ENCODE measurements around the gene NRG3. TPM values are rescaled to one million over a fixed set of nuclear protein-coding genes. Genes with fewer than 3 reads are reported as not detected.

NRG3 gene
- total and polyA plus RNA-seq, 5 donors from 2014 or later: not detected

DNA sequence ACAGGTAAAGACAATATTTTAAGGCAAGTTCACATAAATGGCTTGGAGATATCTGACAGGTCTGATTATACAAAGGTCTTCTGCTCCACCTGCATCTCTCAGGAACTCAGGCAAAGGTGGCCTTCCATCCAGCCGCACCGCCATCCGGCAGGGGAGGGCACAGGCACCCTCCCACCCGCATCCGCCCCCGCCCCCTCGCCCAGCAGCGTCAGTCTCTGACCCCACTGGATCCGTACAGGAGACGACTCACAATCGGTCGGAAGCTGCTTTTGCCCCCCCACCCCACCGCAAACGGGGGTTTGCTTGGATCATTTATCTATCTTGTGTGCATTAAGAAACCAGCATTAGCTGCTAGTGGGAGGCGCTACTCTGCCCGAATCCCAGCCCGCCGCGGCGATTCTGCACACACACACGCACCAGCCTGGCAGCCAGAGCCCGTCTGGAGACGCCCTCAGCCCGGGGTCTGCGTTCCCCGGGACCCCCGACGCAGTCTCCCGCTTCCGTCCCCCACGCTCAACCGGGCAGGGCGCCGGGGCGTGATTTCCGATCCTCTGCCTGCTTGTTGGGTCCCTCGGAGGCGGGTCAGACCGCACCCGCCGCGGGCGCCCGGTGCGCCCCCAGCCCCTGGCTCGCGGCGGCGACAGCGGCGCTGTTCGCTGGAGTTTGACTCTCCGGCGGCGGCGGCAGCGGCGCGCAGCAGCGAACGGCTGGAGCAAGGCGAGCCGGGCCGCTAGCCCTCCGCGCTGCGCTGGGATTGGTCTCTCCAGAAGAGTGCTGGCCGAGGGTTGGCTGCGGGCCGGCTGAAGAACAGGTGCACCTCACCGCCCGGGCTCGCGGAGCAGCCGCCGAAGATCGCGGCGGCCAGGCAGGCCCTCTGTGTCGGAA is 820 bp upstream of the NRG3 start:
- peaks cover 21% of the 10 kb centered on the region for H3K27me3 ChIP-seq (ENCODE audit: control insufficient read depth, insufficient read depth, low read length)
- peaks cover 0 to 12% (median 7%) of the 10 kb centered on the region in 4 donors for H3K4me1 Mint-ChIP-seq
- no peaks in the 10 kb centered on the region for H3K4me1 ChIP-seq (ENCODE audit: control insufficient read depth, insufficient read depth, low read length, poor library complexity, severe bottlenecking)
- H3K9me3 ChIP-seq (ENCODE audit: control insufficient read depth in 2 of 2, low read length in 2 of 2): no peaks in the 10 kb centered on the region
- H3K36me3 Mint-ChIP-seq: peaks cover 3% of the 10 kb centered on the region
- no peaks in the 10 kb centered on the region for H3K36me3 ChIP-seq (ENCODE audit: control insufficient read depth, insufficient read depth, low read length)
- no peak for DNase-seq
- H3K9me3 Mint-ChIP-seq: peaks cover 0 to 4% (median 0%) of the 10 kb centered on the region in 7 donors
- ATAC-seq (ENCODE audit: low read depth in 2 of 2): no peak
- no peak overlapping the region for H3K4me3 ChIP-seq (ENCODE audit: low read depth, low read length)
- peaks cover 37% of the 10 kb centered on the region for H3K27me3 Mint-ChIP-seq
- no peak overlapping the region for H3K27ac ChIP-seq (ENCODE audit: insufficient read depth, low read length, poor library complexity, severe bottlenecking)
- no peak overlapping the region for H3K27ac Mint-ChIP-seq
- H3K4me3 Mint-ChIP-seq: peak overlapping the region in 1 of 4 donors; percentile 44

DNA sequence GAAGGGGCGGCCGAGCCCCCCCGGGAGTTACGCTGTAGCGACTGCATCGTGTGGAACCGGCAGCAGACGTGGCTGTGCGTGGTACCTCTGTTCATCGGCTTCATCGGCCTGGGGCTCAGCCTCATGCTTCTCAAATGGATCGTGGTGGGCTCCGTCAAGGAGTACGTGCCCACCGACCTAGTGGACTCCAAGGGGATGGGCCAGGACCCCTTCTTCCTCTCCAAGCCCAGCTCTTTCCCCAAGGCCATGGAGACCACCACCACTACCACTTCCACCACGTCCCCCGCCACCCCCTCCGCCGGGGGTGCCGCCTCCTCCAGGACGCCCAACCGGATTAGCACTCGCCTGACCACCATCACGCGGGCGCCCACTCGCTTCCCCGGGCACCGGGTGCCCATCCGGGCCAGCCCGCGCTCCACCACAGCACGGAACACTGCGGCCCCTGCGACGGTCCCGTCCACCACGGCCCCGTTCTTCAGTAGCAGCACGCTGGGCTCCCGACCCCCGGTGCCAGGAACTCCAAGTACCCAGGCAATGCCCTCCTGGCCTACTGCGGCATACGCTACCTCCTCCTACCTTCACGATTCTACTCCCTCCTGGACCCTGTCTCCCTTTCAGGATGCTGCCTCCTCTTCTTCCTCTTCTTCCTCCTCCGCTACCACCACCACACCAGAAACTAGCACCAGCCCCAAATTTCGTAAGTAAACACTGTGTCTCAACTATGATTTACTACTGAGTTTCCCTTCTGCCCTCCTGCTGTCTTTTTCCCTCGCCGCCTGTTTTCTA is 666 bp downstream of the NRG3 start:
- peak overlapping the region in 2 of 4 donors; percentile 76 to 81 for H3K4me3 Mint-ChIP-seq
- H3K27ac Mint-ChIP-seq: no peak overlapping the region
- H3K27ac ChIP-seq (ENCODE audit: insufficient read depth, low read length, poor library complexity, severe bottlenecking): no peak overlapping the region
- peaks cover 0 to 4% (median 0%) of the 10 kb centered on the region in 7 donors for H3K9me3 Mint-ChIP-seq
- no peak for ATAC-seq (ENCODE audit: low read depth in 2 of 2)
- no peaks in the 10 kb centered on the region for H3K4me1 ChIP-seq (ENCODE audit: control insufficient read depth, insufficient read depth, low read length, poor library complexity, severe bottlenecking)
- peaks cover 37% of the 10 kb centered on the region for H3K27me3 Mint-ChIP-seq
- H3K4me1 Mint-ChIP-seq: peaks cover 0 to 12% (median 7%) of the 10 kb centered on the region in 4 donors
- H3K36me3 Mint-ChIP-seq: peaks cover 3% of the 10 kb centered on the region
- peaks cover 21% of the 10 kb centered on the region for H3K27me3 ChIP-seq (ENCODE audit: control insufficient read depth, insufficient read depth, low read length)
- H3K9me3 ChIP-seq (ENCODE audit: control insufficient read depth in 2 of 2, low read length in 2 of 2): no peaks in the 10 kb centered on the region
- DNase-seq: no peak
- no peaks in the 10 kb centered on the region for H3K36me3 ChIP-seq (ENCODE audit: control insufficient read depth, insufficient read depth, low read length)
- no peak overlapping the region for H3K4me3 ChIP-seq (ENCODE audit: low read depth, low read length)

DNA sequence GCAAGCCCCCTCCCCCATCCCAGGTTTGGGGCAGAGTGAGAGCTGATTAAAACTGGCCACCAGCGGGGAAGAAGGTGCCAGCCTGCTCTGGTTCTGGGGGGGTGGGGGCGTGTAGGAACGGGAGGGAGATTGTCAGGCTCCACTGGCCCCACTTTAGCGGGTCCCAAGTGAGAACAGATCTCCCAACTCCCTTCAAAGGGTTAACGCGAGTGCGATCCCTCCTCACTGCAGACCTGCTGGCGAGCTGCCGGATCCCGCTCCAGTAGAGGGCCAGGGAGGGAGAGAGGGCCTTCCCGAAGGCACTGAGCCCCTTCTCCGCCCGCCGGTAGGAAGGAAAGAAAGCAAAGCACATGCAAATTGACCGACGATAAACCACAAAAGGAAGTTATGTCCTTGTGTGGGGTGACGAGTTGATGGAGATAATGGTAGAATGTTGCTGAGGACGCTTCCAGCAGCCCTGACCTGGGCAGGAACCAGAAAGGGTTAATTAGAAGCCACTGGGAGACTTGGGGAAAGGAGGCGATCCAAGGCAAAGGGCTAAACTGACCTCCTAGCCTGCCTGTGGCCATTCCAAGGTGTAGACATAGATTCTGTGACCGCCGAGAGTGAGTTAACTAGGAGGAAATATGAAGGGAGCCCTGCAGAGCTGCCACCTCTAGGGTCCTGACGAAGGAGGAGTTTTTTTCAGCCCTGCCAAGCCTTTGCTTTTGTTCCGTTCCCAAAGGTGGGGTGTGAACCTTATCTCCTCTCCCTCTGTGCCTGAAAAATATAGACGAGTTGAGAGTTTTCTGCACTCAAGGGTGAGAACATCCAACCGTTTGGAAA is 1.5 kb downstream of the NRG3 start:
- Mint-ChIP-seq H3K36me3 (peaks cover 3% of the 10 kb centered on the region), H3K9me3 (peaks cover 0 to 4% (median 0%) of the 10 kb centered on the region in 7 donors), H3K4me1 (peaks cover 0 to 12% (median 7%) of the 10 kb centered on the region in 4 donors), H3K27ac (no peak overlapping the region), H3K4me3 (peak overlapping the region in 2 of 4 donors; percentile 76 to 81), H3K27me3 (peaks cover 40% of the 10 kb centered on the region)
- no peaks in the 10 kb centered on the region for H3K4me1 ChIP-seq (ENCODE audit: control insufficient read depth, insufficient read depth, low read length, poor library complexity, severe bottlenecking)
- no peak overlapping the region for H3K27ac ChIP-seq (ENCODE audit: insufficient read depth, low read length, poor library complexity, severe bottlenecking)
- ATAC-seq (ENCODE audit: low read depth in 2 of 2): no peak
- H3K36me3 ChIP-seq (ENCODE audit: control insufficient read depth, insufficient read depth, low read length): no peaks in the 10 kb centered on the region
- H3K4me3 ChIP-seq (ENCODE audit: low read depth, low read length): no peak overlapping the region
- no peak for DNase-seq
- peaks cover 18% of the 10 kb centered on the region for H3K27me3 ChIP-seq (ENCODE audit: control insufficient read depth, insufficient read depth, low read length)
- H3K9me3 ChIP-seq (ENCODE audit: control insufficient read depth in 2 of 2, low read length in 2 of 2): no peaks in the 10 kb centered on the region

DNA sequence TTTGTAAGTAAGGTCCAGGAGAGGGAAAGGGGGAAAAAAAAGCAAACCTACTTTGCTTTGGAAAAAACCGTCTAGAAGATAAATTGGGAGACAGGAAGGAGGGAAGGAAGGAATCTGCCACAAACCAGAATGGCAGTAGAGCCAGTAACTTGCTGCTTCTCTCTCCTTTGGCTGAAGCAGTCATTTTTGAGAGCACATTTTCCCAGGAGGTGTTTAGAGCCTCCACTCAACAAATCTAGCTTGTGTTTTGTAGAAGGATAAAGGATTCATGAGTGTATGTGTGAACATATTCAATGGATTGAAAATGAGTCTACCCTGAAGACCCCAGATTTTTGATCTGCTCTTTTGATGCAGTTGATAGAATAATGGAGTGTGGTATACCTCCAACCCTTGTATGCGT is 2.6 kb downstream of the NRG3 start:
- DNase-seq: no peak
- no peak overlapping the region for H3K27ac Mint-ChIP-seq
- peaks cover 2% of the 10 kb centered on the region for H3K36me3 Mint-ChIP-seq
- ATAC-seq (ENCODE audit: low read depth in 2 of 2): no peak
- H3K4me1 Mint-ChIP-seq: peaks cover 0 to 12% (median 7%) of the 10 kb centered on the region in 4 donors
- Histone ChIP-seq H3K27ac (ENCODE audit: insufficient read depth, low read length, poor library complexity, severe bottlenecking) (no peak overlapping the region), H3K9me3 (ENCODE audit: control insufficient read depth in 2 of 2, low read length in 2 of 2) (no peaks in the 10 kb centered on the region), H3K4me1 (ENCODE audit: control insufficient read depth, insufficient read depth, low read length, poor library complexity, severe bottlenecking) (no peaks in the 10 kb centered on the region), H3K27me3 (ENCODE audit: control insufficient read depth, insufficient read depth, low read length) (peaks cover 17% of the 10 kb centered on the region), H3K4me3 (ENCODE audit: low read depth, low read length) (no peak overlapping the region), H3K36me3 (ENCODE audit: control insufficient read depth, insufficient read depth, low read length) (no peaks in the 10 kb centered on the region)
- H3K4me3 Mint-ChIP-seq: no peak overlapping the region
- peaks cover 36% of the 10 kb centered on the region for H3K27me3 Mint-ChIP-seq
- H3K9me3 Mint-ChIP-seq: peaks cover 0 to 5% (median 0%) of the 10 kb centered on the region in 7 donors

DNA sequence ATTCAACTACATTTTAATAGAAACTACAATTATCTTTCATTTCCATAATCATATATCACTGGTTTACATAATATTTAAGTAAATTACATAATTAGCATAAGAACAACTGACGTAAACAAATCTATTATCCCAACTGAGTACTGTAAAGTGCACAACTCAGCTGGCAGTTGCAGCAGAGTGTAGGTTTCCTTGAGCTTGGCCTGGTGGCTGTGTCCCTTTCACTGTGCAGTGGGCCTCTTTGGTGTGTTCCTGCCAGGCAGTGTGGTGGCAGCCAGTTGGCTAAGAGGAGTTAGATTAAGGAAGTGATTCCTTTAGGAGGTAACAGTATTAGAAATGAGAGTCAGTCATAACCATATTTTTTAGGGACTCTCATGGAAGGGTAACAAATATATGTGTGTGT is 7.0 kb downstream of the NRG3 start:
- Mint-ChIP-seq H3K27ac (no peak overlapping the region), H3K27me3 (peaks cover 16% of the 10 kb centered on the region), H3K36me3 (no peaks in the 10 kb centered on the region), H3K4me1 (peaks cover 0 to 4% (median 0%) of the 10 kb centered on the region in 4 donors), H3K9me3 (peaks cover 0 to 2% (median 0%) of the 10 kb centered on the region in 7 donors), H3K4me3 (no peak overlapping the region)
- Histone ChIP-seq H3K9me3 (ENCODE audit: control insufficient read depth in 2 of 2, low read length in 2 of 2) (no peaks in the 10 kb centered on the region), H3K36me3 (ENCODE audit: control insufficient read depth, insufficient read depth, low read length) (no peaks in the 10 kb centered on the region), H3K4me1 (ENCODE audit: control insufficient read depth, insufficient read depth, low read length, poor library complexity, severe bottlenecking) (no peaks in the 10 kb centered on the region), H3K4me3 (ENCODE audit: low read depth, low read length) (no peak overlapping the region), H3K27me3 (ENCODE audit: control insufficient read depth, insufficient read depth, low read length) (peaks cover 9% of the 10 kb centered on the region), H3K27ac (ENCODE audit: insufficient read depth, low read length, poor library complexity, severe bottlenecking) (no peak overlapping the region)
- DNase-seq: no peak
- ATAC-seq (ENCODE audit: low read depth in 2 of 2): no peak

DNA sequence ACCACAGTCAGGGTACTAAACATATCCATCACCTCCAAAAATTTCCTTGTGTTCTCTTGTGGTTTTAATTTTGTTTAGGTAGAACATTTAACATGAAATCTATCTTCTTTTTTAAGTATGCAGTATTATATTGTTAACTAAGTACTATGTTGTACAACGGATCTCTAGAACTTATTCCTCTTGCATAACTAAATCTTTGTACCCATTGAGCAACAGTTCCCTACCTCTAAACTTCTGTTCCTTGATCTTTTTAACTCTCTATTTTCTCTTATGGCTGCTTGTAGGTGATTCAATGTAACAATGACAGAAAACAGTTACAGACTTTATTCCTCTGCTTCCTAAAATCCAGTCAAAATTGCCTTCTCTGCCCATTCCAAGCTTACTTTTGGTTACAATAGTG is 9.9 kb downstream of the NRG3 start:
- Mint-ChIP-seq H3K9me3 (peaks cover 0 to 6% (median 0%) of the 10 kb centered on the region in 7 donors), H3K27ac (no peak overlapping the region)

DNA sequence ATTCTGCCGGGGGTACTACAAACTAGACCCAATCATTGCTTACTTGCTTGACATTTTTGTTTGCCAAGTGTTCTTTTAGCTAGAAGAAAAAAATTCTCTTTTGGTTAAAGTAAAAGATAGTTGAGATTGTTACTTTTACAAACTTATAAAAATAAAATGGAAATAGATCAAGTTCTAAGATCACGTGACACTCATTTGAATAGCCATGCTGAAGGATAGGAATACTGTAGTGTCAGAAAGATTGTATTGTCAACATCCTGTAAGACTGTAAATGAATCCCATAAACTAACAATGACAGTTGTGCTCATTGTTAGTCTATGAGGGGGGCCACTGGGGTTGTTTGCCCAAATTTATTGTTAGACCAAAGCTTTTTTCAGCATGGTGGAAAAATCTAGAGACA is 10.5 kb downstream of the NRG3 start:
- peaks cover 0 to 6% (median 0%) of the 10 kb centered on the region in 7 donors for H3K9me3 Mint-ChIP-seq
- H3K27ac Mint-ChIP-seq: no peak overlapping the region
- Histone ChIP-seq H3K4me3 (ENCODE audit: low read depth, low read length) (no peak overlapping the region), H3K36me3 (ENCODE audit: control insufficient read depth, insufficient read depth, low read length) (no peaks in the 10 kb centered on the region), H3K9me3 (ENCODE audit: control insufficient read depth in 2 of 2, low read length in 2 of 2) (no peaks in the 10 kb centered on the region), H3K27me3 (ENCODE audit: control insufficient read depth, insufficient read depth, low read length) (no peaks in the 10 kb centered on the region), H3K4me1 (ENCODE audit: control insufficient read depth, insufficient read depth, low read length, poor library complexity, severe bottlenecking) (no peaks in the 10 kb centered on the region), H3K27ac (ENCODE audit: insufficient read depth, low read length, poor library complexity, severe bottlenecking) (no peak overlapping the region)
- no peaks in the 10 kb centered on the region for H3K36me3 Mint-ChIP-seq
- ATAC-seq (ENCODE audit: low read depth in 2 of 2) (no peak), DNase-seq (no peak)
- no peak overlapping the region for H3K4me3 Mint-ChIP-seq
- H3K4me1 Mint-ChIP-seq: no peaks in the 10 kb centered on the region
- H3K27me3 Mint-ChIP-seq: peaks cover 6% of the 10 kb centered on the region

More for the DNA sequence above, 9.9 kb downstream of the NRG3 start:
- DNase-seq (no peak), ATAC-seq (ENCODE audit: low read depth in 2 of 2) (no peak)
- H3K27me3 ChIP-seq (ENCODE audit: control insufficient read depth, insufficient read depth, low read length): no peaks in the 10 kb centered on the region
- H3K4me3 ChIP-seq (ENCODE audit: low read depth, low read length): no peak overlapping the region
- H3K9me3 ChIP-seq (ENCODE audit: control insufficient read depth in 2 of 2, low read length in 2 of 2): no peaks in the 10 kb centered on the region
- H3K36me3 ChIP-seq (ENCODE audit: control insufficient read depth, insufficient read depth, low read length): no peaks in the 10 kb centered on the region
- no peak overlapping the region for H3K27ac ChIP-seq (ENCODE audit: insufficient read depth, low read length, poor library complexity, severe bottlenecking)
- Mint-ChIP-seq H3K27me3 (peaks cover 6% of the 10 kb centered on the region), H3K4me3 (no peak overlapping the region), H3K4me1 (no peaks in the 10 kb centered on the region), H3K36me3 (no peaks in the 10 kb centered on the region)
- H3K4me1 ChIP-seq (ENCODE audit: control insufficient read depth, insufficient read depth, low read length, poor library complexity, severe bottlenecking): no peaks in the 10 kb centered on the region
